Adrenal gland (tissue), 5 donors: Measurements from ENCODE around the gene IFRD2.

Source experiments
- CTCF ChIP-seq, 6 experiments: fragments of 450-650 bp in 4 of 6; fragments of 200-600 bp in 2 of 6; sonication (generic) in 1 of 6; IDR thresholded peaks; 1 replicate in 5 of 6; 2 replicates in 1 of 6; pipeline versions ENCODE4 v1.5.1 to v1.8.0; 2016 to 2021; ENCODE audit warnings: antibody characterized with exemption in 6 of 6, mild to moderate bottlenecking in 2 of 6, moderate library complexity in 1 of 6
- POLR2A ChIP-seq, 2 donors: fragments of 450-650 bp; IDR thresholded peaks; one replicate each; pipeline ENCODE4 v1.6.1; 2017; ENCODE audit warnings: antibody characterized with exemption in 2 of 2, mild to moderate bottlenecking in 2 of 2, moderate library complexity in 1 of 2
- donor health status: DM: no; HTN: no; CAD: no.

- TF ChIP-seq POLR2A (IDR thresholded peaks at IDR 0.05) (no peak), CTCF (IDR thresholded peaks at IDR 0.05) (no peak)
Measured at GRCh38 chr3:50264964-50265485, 27.2 kb downstream of the IFRD2 start.
